Keratinocyte (primary cell): ENCODE data around the gene MFF.

Source experiments
- EZH2 ChIP-seq: IDR thresholded peaks from one replicate; pipeline ENCODE4 v1.6.1; 2012; ENCODE audit warnings: inconsistent platforms, mild to moderate bottlenecking, low read length, moderate library complexity
- TF ChIP-seq, protein P1 (sequence below), 3 experiments: IDR thresholded peaks in 1 of 3; conservative IDR thresholded peaks in 1 of 3; optimal IDR thresholded peaks in 1 of 3; 2 replicates in 2 of 3; 3 replicates in 1 of 3; pipeline versions ENCODE3 to v1.5.1; 2011; ENCODE audit warnings: low read length in 3 of 3, mild to moderate bottlenecking in 3 of 3, moderate library complexity in 2 of 3, control low read depth in 1 of 3, inconsistent platforms in 1 of 3; ENCODE audit not compliant: insufficient read depth in 2 of 3; ENCODE audit errors: extremely low read depth in 1 of 3

DNA sequence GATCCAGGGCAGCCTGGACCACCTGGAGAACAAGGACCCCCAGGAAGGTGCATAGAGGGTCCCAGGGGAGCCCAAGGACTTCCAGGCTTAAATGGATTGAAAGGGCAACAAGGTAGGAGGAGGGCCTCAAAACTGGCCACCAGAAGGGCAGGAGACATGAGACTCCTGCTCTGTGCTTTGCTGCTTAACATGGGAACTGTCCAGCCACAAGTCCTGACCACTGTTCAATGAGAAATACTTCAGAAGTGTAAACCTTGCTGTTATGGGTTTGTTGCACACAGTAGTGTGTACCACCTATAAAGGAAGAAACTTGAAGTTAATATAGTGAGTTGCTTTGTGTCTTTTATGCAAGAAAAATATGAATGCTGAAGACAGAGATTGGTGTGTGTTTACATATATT is 44.2 kb upstream of the MFF start:
- TF ChIP-seq, protein P1, sequence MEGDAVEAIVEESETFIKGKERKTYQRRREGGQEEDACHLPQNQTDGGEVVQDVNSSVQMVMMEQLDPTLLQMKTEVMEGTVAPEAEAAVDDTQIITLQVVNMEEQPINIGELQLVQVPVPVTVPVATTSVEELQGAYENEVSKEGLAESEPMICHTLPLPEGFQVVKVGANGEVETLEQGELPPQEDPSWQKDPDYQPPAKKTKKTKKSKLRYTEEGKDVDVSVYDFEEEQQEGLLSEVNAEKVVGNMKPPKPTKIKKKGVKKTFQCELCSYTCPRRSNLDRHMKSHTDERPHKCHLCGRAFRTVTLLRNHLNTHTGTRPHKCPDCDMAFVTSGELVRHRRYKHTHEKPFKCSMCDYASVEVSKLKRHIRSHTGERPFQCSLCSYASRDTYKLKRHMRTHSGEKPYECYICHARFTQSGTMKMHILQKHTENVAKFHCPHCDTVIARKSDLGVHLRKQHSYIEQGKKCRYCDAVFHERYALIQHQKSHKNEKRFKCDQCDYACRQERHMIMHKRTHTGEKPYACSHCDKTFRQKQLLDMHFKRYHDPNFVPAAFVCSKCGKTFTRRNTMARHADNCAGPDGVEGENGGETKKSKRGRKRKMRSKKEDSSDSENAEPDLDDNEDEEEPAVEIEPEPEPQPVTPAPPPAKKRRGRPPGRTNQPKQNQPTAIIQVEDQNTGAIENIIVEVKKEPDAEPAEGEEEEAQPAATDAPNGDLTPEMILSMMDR (optimal IDR thresholded peaks at IDR 0.05 in 1 of 3, IDR thresholded peaks at IDR 0.05 in 1 of 3, conservative IDR thresholded peaks at IDR 0.05 in 1 of 3; ENCODE audit: extremely low read depth in 1 of 3, insufficient read depth in 2 of 3, low read length in 3 of 3), result no peak
- TF ChIP-seq EZH2, result no peak
